Measurements from ENCODE around the gene GAK.
A peak's percentile ranks its signal among the peaks of the same experiment; 100 is the strongest.

The GAK gene

GRCh38 chr4:848803-849477, 83.2 kb downstream of the GAK start:
- no peak for DNase-seq (ENCODE audit: low read depth)

GRCh38 chr4:848307-848691, 83.8 kb downstream of the GAK start:
- DNase-seq (ENCODE audit: low read depth): no peak

GRCh38 chr4:845836-846251, 86.3 kb downstream of the GAK start:
- peak; percentile 54 for DNase-seq (ENCODE audit: low read depth)

- peak; percentile 75 for DNase-seq (ENCODE audit: low read depth)
Observed at GRCh38 chr4:845233-845835, 86.8 kb downstream of the GAK start.

- no peak for DNase-seq (ENCODE audit: low read depth)
Observed at GRCh38 chr4:844752-845232, 87.3 kb downstream of the GAK start.

GRCh38 chr4:839675-840443, 92.3 kb downstream of the GAK start:
- no peak for DNase-seq (ENCODE audit: low read depth)

GRCh38 chr4:837772-838171, 94.3 kb downstream of the GAK start:
- DNase-seq (ENCODE audit: low read depth): no peak

GRCh38 chr4:836750-837301, 95.3 kb downstream of the GAK start:
- no peak for DNase-seq (ENCODE audit: low read depth)

GRCh38 chr4:836003-836511, 96.1 kb downstream of the GAK start:
- no peak for DNase-seq (ENCODE audit: low read depth)

- DNase-seq (ENCODE audit: low read depth): no peak
Observed at GRCh38 chr4:835148-836002, 96.7 kb downstream of the GAK start.

GRCh38 chr4:834368-835147, 97.6 kb downstream of the GAK start:
- no peak for DNase-seq (ENCODE audit: low read depth)

- DNase-seq (ENCODE audit: low read depth): no peak
Observed at GRCh38 chr4:833731-834367, 98.3 kb downstream of the GAK start.

- no peak for DNase-seq (ENCODE audit: low read depth)
Observed at GRCh38 chr4:833156-833555, 99.0 kb downstream of the GAK start.

GRCh38 chr4:832536-832935, 99.6 kb downstream of the GAK start:
- DNase-seq (ENCODE audit: low read depth): no peak

- DNase-seq (ENCODE audit: low read depth): no peak
Observed at GRCh38 chr4:832108-832507, 100.0 kb downstream of the GAK start.

- DNase-seq (ENCODE audit: low read depth): no peak
Observed at GRCh38 chr4:831483-831805, 100.7 kb downstream of the GAK start.

GRCh38 chr4:830601-831482, 101.3 kb downstream of the GAK start:
- DNase-seq (ENCODE audit: low read depth): no peak

- no peak for DNase-seq (ENCODE audit: low read depth)
Observed at GRCh38 chr4:829761-830600, 102.1 kb downstream of the GAK start.

GRCh38 chr4:829291-829690, 102.8 kb downstream of the GAK start:
- no peak for DNase-seq (ENCODE audit: low read depth)
